ENCODE data around the gene FCAR.

- TF ChIP-seq CTCF (IDR thresholded peaks at IDR 0.05) (no peak), POLR2A (IDR thresholded peaks at IDR 0.05) (no peak)
Measured at GRCh38 chr19:54938906-54939305, 64.9 kb downstream of the FCAR start.

All from body of pancreas (tissue), 4 donors.